HG03439 (cell line): ENCODE results near the gene POFUT1.
"Not testable (repeated sequence)": the region's sequence is repeated elsewhere in the genome, so short reads cannot be mapped to it uniquely, and the experiment has no call there.

Experiments used
- ATAC-seq: cut with Tn5 transposase; IDR thresholded peaks from one replicate; pipeline ENCODE4 v1.9.1; 2021; ENCODE audit warnings: mild to moderate bottlenecking, moderate library complexity; ENCODE audit not compliant: unreplicated experiment

POFUT1 gene

DNA sequence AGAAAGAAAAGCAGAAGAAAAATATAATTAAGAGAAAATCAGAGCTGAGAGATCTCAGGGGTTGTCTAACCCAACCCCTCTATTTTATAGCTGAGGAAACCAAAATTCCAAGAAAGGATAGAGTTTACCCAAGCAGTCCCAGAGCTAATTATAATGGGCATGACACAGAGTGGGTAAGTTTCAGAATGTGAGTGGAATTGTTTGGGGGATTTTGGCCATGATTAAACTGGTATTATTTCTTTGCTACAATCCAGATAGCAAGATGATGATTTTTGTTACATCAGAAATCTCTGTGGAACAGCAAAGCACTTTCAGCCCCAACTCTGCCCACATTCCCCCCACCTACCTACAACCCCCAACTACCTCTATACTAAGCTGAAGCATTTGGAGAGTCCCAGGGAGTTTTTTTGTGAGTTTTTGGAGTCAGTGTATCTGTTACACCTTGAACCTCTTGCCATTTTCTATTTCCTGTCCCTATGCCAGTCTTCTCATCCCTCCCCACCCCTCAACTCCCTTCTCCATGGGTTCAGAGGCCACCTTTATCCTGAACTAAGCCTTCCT, 24.7 kb downstream of the POFUT1 start:
- ATAC-seq: no peak

- ATAC-seq: no peak
Observed at GRCh38 chr20:32233286-32233685, 25.6 kb downstream of the POFUT1 start.

DNA sequence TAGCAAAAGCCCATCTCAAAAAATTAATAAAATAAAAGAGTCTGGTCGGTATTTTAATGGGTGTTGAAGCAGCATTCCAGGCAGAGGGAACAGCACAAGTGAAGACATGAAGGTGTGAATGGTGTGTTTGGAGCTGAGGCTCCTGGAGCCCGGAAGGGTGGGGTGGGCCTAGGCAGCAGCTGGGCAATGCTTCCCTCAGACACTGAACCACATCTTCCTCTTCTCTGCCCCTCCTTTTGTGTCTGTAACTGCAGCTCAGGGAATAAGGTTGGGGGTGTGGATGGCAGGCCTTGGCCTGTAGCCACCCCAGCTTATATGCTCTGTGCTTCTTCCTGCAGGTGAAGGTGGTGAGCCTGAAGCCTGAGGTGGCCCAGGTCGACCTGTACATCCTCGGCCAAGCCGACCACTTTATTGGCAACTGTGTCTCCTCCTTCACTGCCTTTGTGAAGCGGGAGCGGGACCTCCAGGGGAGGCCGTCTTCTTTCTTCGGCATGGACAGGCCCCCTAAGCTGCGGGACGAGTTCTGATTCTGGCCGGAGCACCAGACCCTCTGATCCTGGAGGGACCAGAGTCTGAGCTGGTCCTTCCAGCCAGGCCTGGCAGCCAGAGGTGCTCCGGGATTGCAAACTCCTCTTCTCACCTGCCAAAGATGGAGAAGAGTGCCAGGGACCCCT, 26.6 kb downstream of the POFUT1 start:
- ATAC-seq: no peak

GRCh38 chr20:32235331-32236047, 27.8 kb downstream of the POFUT1 start:
- no peak for ATAC-seq

DNA sequence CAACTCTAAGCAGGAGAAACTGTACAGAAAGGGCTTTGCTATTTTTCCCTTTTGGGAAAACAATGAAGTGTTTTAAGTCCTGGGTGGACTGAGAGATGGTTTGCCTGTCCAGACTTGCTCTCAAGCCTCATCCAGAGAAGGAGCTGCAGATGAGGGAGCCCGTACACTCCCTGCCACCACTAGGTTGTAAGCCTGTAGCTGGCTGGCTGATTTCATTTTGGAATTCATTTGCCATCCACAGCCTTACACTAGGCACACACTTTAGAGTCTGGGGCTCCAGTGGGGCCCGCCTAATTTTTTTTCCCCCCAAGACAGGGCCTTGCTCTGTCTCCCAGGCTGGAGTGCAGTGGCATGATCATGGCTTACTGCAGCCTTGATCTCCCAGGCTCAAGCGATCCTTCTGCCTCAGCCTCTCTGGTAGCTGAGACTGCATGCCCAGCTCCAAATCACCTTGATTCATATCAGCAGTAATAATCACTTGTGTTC, 28.4 kb downstream of the POFUT1 start:
- ATAC-seq: no peak

DNA sequence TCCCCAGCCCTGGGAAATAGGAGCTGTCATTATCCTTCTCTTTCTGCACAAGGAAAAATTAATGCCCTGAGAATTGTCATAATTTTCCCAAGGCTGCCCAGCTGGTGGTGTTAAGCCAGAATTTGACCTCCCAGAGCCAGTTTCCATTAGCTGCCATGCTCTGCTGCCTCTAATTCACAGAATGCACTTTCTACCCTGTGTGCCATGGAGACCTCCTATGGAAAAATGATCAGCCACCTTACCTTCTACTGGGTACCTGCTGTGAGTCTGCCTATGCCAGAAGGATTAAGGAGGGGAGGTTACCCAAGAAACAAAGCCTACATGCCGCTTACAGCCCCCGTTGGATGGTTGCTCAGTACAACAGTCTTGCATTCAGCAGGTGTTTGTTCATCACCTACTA, 29.1 kb downstream of the POFUT1 start:
- no peak for ATAC-seq

DNA sequence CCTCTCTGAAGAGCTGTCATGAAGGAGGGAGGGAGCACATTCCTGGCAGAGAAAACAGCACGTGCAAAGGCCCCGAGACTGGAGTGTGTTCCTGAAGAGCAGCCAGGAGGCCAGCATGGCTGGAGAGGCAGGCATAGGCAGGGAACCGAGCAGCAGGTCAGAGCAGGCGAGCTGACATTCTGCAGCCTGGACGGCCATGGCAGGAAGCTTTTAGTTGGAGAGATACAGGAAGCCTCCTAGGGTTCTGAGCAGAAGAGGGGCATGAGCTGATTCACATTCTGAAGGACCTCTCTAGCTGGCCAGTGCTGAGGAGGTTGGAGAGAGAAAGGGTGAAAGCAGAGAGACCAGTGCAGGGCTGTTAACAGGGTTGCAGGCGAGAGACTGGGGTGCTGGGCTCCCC, 29.7 kb downstream of the POFUT1 start:
- ATAC-seq: no peak

- ATAC-seq: no peak
Observed at GRCh38 chr20:32238483-32239425, 31.1 kb downstream of the POFUT1 start.

- no peak for ATAC-seq
Observed at GRCh38 chr20:32240205-32240604, 32.5 kb downstream of the POFUT1 start.

DNA sequence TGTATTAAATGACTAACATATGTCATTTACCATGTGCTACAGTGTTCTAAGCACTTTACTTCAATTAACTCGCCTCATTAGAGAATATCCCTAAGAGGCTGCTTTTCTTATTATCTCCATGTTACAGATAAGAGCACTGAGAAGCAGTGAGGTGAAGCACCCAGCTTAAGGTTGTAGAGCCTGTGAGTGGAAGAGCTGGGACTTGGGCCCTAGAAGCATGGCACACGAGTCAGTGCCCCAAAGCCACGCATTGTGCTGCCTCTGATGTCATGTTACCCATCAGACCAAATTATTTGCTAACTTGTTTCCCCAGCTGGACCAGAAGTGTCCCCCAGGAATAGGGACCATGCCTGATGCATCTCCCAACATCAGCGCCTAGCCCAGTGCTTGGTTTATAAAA, 34.1 kb downstream of the POFUT1 start:
- no peak for ATAC-seq

GRCh38 chr20:32244150-32244823, 36.6 kb downstream of the POFUT1 start:
- no peak for ATAC-seq

DNA sequence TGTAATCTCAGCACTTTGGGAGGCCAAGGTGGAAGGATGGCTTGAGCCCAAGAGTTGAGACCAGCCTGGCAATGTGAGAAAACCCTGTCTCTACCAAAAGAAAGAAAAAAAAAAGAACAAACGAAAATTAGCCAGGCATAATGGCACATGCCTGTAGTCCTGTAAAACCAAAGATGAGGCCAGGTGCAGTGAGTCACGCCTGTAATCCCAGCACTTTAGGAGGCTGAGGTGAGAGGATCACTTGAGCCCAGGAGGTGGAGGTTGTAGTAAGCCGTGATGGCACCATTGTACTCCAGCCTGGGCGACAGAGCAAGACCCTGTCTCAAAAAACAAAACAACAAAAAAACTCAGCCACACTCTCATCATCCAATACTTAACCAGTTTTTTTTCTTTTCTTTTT, 37.3 kb downstream of the POFUT1 start:
- no peak for ATAC-seq

GRCh38 chr20:32246208-32246607, 38.5 kb downstream of the POFUT1 start:
- not testable (repeated sequence) for ATAC-seq

GRCh38 chr20:32248043-32248442, 40.4 kb downstream of the POFUT1 start:
- ATAC-seq: no peak

GRCh38 chr20:32249030-32249738, 41.5 kb downstream of the POFUT1 start:
- ATAC-seq: no peak

DNA sequence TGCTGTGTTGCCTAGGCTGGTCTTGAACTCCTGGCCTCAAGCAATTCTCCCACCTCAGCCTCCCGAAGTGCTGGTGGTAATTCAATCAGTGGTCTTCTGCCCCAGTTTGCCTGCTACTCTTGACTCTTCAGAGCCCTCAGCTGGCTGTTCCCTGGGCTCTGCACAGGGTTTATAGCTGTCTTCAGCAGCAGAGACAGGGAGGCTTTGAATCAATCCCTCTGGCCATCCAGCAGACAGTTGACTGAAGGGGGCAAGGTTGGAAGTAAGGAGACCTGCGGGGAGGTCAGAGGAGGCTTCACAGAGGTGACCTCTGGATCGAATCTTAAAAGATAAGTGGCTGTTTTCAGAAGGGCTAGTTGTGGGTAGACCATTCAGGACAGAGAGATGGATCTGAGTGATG, 43.8 kb downstream of the POFUT1 start:
- no peak for ATAC-seq

GRCh38 chr20:32252189-32252588, 44.5 kb downstream of the POFUT1 start:
- no peak for ATAC-seq

- not testable (repeated sequence) for ATAC-seq
Observed at GRCh38 chr20:32260973-32261372, 53.3 kb downstream of the POFUT1 start.

DNA sequence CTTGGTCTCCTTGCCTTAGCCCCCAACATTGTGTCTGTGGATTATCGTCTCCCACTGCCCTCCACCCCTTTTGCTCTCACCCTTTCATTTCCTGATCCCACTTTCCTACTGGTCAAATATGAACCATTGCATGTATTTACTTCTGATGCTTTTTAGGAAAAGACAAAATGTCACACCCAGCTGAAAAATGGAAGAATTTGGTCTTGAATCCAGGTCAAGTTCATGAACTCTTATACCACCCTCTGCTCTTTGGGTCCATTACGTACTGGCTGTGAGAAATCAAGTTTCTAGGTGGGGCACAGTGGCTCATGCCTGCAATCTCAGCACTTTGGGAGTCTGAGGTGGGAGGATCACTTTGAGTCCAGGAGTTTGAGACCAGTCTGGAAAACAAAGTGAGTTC, 54.0 kb downstream of the POFUT1 start:
- ATAC-seq: no peak

DNA sequence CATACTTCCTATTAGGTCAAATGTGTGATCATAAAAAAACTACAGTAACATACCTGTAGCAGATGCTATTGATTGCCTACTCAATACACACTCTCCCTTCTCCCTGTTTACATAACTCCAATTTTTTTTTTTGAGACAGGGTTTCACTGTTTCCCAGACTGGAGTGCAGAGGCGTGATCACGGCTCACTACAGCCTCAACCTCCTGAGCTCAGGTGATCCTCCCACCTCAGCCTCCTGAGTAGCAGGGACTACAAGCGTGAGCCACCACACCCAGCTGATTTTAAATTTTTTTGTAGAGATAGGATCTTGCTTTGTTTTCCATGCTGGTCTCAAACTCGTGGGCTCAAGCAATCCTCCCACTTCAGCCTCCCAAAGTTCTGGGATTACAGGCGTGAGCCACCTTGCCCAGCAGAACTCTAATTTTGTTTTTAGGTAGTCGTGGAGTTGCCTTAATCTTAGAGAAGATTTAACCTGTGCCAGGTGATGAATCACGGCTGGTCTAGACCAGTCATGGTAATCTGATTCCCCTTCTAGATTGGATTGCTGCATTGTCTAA, 55.8 kb downstream of the POFUT1 start:
- no peak for ATAC-seq
